H1 (cell line): ENCODE measurements around the gene CNTN6. TPM values are rescaled to one million over a fixed set of nuclear protein-coding genes. Genes with fewer than 3 reads are reported as not detected.

Source experiments
- CTCF ChIA-PET: fragments of 300-600 bp; sonication (Branson Sonifier 250); formaldehyde crosslinking; loops from one replicate; lab custom pipeline; 2021; ENCODE audit not compliant: partially characterized antibody; lab: Charles Lee
- POLR2A ChIA-PET: fragments of 300-600 bp; sonication (Branson Sonifier 250); formaldehyde crosslinking; loops from one replicate; lab custom pipeline; 2021; ENCODE audit warnings: inconsistent platforms; ENCODE audit not compliant: partially characterized antibody; lab: Charles Lee
- DNase-seq, 2 experiments: peaks; one replicate each; pipeline versions ENCODE4 v3.0.0 to v3.0.0-alpha.2; 2010 to 2022; ENCODE audit warnings: low spot score in 2 of 2, low read depth in 1 of 2, mixed read lengths in 1 of 2
- FAIRE-seq: peaks from 2 replicates; lab custom pipeline; 2011; peaks lifted over from hg19 to GRCh38; lab: Jason Lieb, UNC
- H2AFZ ChIP-seq: 2 replicates; pipeline ENCODE4 v1.8.1; 2012; ENCODE audit warnings: low read length, inconsistent platforms
- H2AK5ac ChIP-seq: 2 replicates; pipeline ENCODE4 v1.6.1; 2013; ENCODE audit warnings: low read depth, low read length
- H2BK120ac ChIP-seq: replicated peaks from 2 replicates; pipeline ENCODE3; 2013; ENCODE audit warnings: low read depth, low read length, inconsistent platforms
- H2BK12ac ChIP-seq: 2 replicates; pipeline ENCODE4 v1.6.1; 2013; ENCODE audit warnings: low read depth, low read length
- H2BK15ac ChIP-seq: 2 replicates; pipeline ENCODE4 v1.6.1; 2013; ENCODE audit warnings: low read length
- H2BK20ac ChIP-seq: 2 replicates; pipeline ENCODE4 v1.6.1; 2013; ENCODE audit warnings: low read length
- H2BK5ac ChIP-seq: 2 replicates; pipeline ENCODE4 v1.6.1; 2013; ENCODE audit warnings: low read depth, low read length
- H3K14ac ChIP-seq: 2 replicates; pipeline ENCODE4 v1.6.1; 2013; ENCODE audit warnings: inconsistent platforms; ENCODE audit not compliant: insufficient read length
- H3K18ac ChIP-seq: 2 replicates; pipeline ENCODE4 v1.6.1; 2013; ENCODE audit warnings: low read length; ENCODE audit errors: extremely low read depth
- H3K23ac ChIP-seq: 2 replicates; pipeline ENCODE4 v1.6.1; 2013; ENCODE audit warnings: inconsistent platforms; ENCODE audit not compliant: insufficient read length
- H3K23me2 ChIP-seq: 2 replicates; pipeline ENCODE4 v1.6.1; 2013; ENCODE audit warnings: low read depth, low read length
- H3K27ac ChIP-seq: 2 replicates; pipeline ENCODE4 v1.6.1; 2011; ENCODE audit warnings: low read depth, low read length, inconsistent platforms
- H3K27me3 ChIP-seq, 4 experiments: replicated peaks in 1 of 4; 1 replicate in 1 of 4; 2 replicates in 3 of 4; pipeline versions ENCODE4 v1.6.1 to v1.8.1; 2011 to 2013; ENCODE audit warnings: low read length in 3 of 4, mild to moderate bottlenecking in 3 of 4, inconsistent platforms in 2 of 4, mixed read lengths in 2 of 4, moderate library complexity in 1 of 4; ENCODE audit not compliant: control insufficient read depth in 3 of 4, insufficient read depth in 3 of 4; ENCODE audit errors: extremely low read depth in 1 of 4
- H3K36me3 ChIP-seq, 4 experiments: 2 replicates each; pipeline versions ENCODE4 v1.6.1 to v1.8.1; 2011 to 2013; ENCODE audit warnings: mild to moderate bottlenecking in 4 of 4, low read length in 3 of 4, moderate library complexity in 2 of 4, control low read depth in 1 of 4, inconsistent platforms in 1 of 4; ENCODE audit not compliant: insufficient read depth in 4 of 4, control insufficient read depth in 2 of 4
- H3K4ac ChIP-seq: replicated peaks from 2 replicates; pipeline ENCODE3; 2013; ENCODE audit warnings: low read length, low read depth, mixed read lengths, inconsistent platforms; ENCODE audit not compliant: insufficient read length
- H3K4me1 ChIP-seq, 4 experiments: replicated peaks in 1 of 4; 1 replicate in 1 of 4; 2 replicates in 3 of 4; pipeline versions ENCODE4 v1.6.1 to v1.8.1; 2011 to 2013; ENCODE audit warnings: low read length in 3 of 4, inconsistent platforms in 2 of 4, mixed read lengths in 1 of 4; ENCODE audit not compliant: insufficient read depth in 4 of 4, control insufficient read depth in 3 of 4
- H3K4me2 ChIP-seq, 2 experiments: 2 replicates each; pipeline versions ENCODE4 v1.6.1 to v1.8.1; 2011 to 2013; ENCODE audit warnings: low read depth in 2 of 2, low read length in 2 of 2, control low read depth in 1 of 2, inconsistent platforms in 1 of 2, mild to moderate bottlenecking in 1 of 2; ENCODE audit not compliant: insufficient read depth in 1 of 2
- H3K4me3 ChIP-seq, 4 experiments: fragments of 200-600, 300-600 bp in 1 of 4; sonication (generic), shearing (Covaris generic), sonication (Bioruptor Twin) in 1 of 4; 2 replicates each; pipeline versions ENCODE4 v1.5.1 to v1.8.1; 2011 to 2016; ENCODE audit warnings: low read length in 4 of 4, low read depth in 3 of 4, control low read depth in 2 of 4, inconsistent platforms in 2 of 4, mild to moderate bottlenecking in 2 of 4, mixed read lengths in 1 of 4, moderate library complexity in 1 of 4; ENCODE audit not compliant: insufficient read depth in 2 of 4; ENCODE audit errors: extremely low read depth in 1 of 4
- H3K56ac ChIP-seq: replicated peaks from 2 replicates; pipeline ENCODE3; 2013; ENCODE audit warnings: low read depth, mild to moderate bottlenecking, mixed read lengths, low read length, inconsistent platforms; ENCODE audit not compliant: insufficient read length
- H3K79me1 ChIP-seq: 2 replicates; pipeline ENCODE4 v1.6.1; 2013; ENCODE audit warnings: low read depth, low read length, control low read depth
- H3K79me2 ChIP-seq, 2 experiments: 2 replicates each; pipeline versions ENCODE4 v1.6.1 to v1.8.1; 2012 to 2013; ENCODE audit warnings: low read length in 2 of 2, mild to moderate bottlenecking in 2 of 2, inconsistent platforms in 1 of 2; ENCODE audit not compliant: insufficient read depth in 2 of 2, control insufficient read depth in 1 of 2
- H3K9ac ChIP-seq, 4 experiments: replicated peaks in 1 of 4; 1 replicate in 1 of 4; 2 replicates in 3 of 4; pipeline versions ENCODE4 v1.6.1 to v1.8.1; 2011 to 2013; ENCODE audit warnings: low read depth in 3 of 4, low read length in 3 of 4, control low read depth in 2 of 4, mild to moderate bottlenecking in 2 of 4, moderate library complexity in 2 of 4, inconsistent platforms in 1 of 4; ENCODE audit errors: extremely low read depth in 1 of 4
- H3K9me3 ChIP-seq, 2 experiments: 2 replicates each; pipeline versions ENCODE4 v1.6.1 to v1.8.1; 2012 to 2013; ENCODE audit warnings: mild to moderate bottlenecking in 2 of 2, moderate library complexity in 2 of 2, control low read depth in 1 of 2, inconsistent platforms in 1 of 2, low read depth in 1 of 2, low read length in 1 of 2, mixed read lengths in 1 of 2; ENCODE audit not compliant: insufficient read depth in 2 of 2
- H4K20me1 ChIP-seq, 2 experiments: replicated peaks in 1 of 2; 2 replicates each; pipeline versions ENCODE3 to v1.8.1; 2011 to 2013; ENCODE audit warnings: inconsistent platforms in 2 of 2, low read length in 2 of 2, mild to moderate bottlenecking in 1 of 2; ENCODE audit not compliant: insufficient read depth in 2 of 2, control insufficient read depth in 1 of 2
- H4K5ac ChIP-seq: 2 replicates; pipeline ENCODE4 v1.6.1; 2013; ENCODE audit warnings: low read length, low read depth, mixed read lengths, inconsistent platforms; ENCODE audit not compliant: insufficient read length
- H4K8ac ChIP-seq: 2 replicates; pipeline ENCODE4 v1.8.0; 2013; ENCODE audit warnings: mild to moderate bottlenecking, moderate library complexity, low read length, inconsistent platforms; ENCODE audit not compliant: insufficient read depth; ENCODE audit errors: extremely low read depth
- H4K91ac ChIP-seq: replicated peaks from 2 replicates; pipeline ENCODE3; 2013; ENCODE audit warnings: low read length, mixed read lengths, inconsistent platforms; ENCODE audit not compliant: insufficient read length
- GABPA ChIP-seq: IDR thresholded peaks from 2 replicates; pipeline ENCODE4 v1.6.1; 2011; ENCODE audit warnings: mild to moderate bottlenecking, low read length, moderate library complexity, borderline replicate concordance; ENCODE audit not compliant: insufficient read depth
- WGBS, 2 experiments: shearing (Covaris generic) in 1 of 2; methylation state at CpG; one replicate each; pipeline versions ENCODE4 v1.1.6 to v1.1.7; 2013 to 2015; ENCODE audit warnings: low lambda C conversion rate in 2 of 2, mixed read lengths in 2 of 2, inconsistent platforms in 1 of 2, low coverage in 1 of 2, missing lambda C conversion rate in 1 of 2; ENCODE audit not compliant: insufficient replicate concordance in 2 of 2, insufficient coverage in 1 of 2, insufficient read length in 1 of 2; ENCODE audit errors: extremely low coverage in 1 of 2, missing lambda C conversion rate in 1 of 2; 5-methylcytosine and 5-hydroxymethylcytosine counted together
- long read RNA-seq, 2 experiments: library from RNA in 1 of 2; library from capped mRNA in 1 of 2; stranded (forward); transcript quantifications; one replicate each; pipeline ENCODE4 v2.0.0, GENCODE V29; 2021; ENCODE audit warnings: inconsistent platforms in 1 of 2
- polyA minus RNA-seq, 3 experiments: library from RNA; depleted of rRNA, polyadenylated mRNA; stranded (reverse); fragments of >200 nt; gene quantifications; 1 replicate in 2 of 3; 2 replicates in 1 of 3; pipeline ENCODE4 v1.2.3, GENCODE V29; 2011
- polyA plus RNA-seq, 7 experiments: library from polyadenylated mRNA; depleted of rRNA in 3 of 7; stranded (reverse) in 5 of 7; unstranded in 2 of 7; fragments of >200 nt in 5 of 7; fragments of 200-250 nt in 2 of 7; gene quantifications; 1 replicate in 5 of 7; 2 replicates in 1 of 7; 4 replicates in 1 of 7; pipeline versions ENCODE4 v1.2.1 to v1.2.3, GENCODE V29; 2011 to 2013; ENCODE audit warnings: missing spikeins in 2 of 7, mixed read lengths in 2 of 7
- total RNA-seq: library from RNA; stranded (reverse); fragmentation: NEBNext Ultra II Directional; extraction: Animal tissue kit (Norgen Biotek cat#: 25700); gene quantifications from 2 replicates; pipeline ENCODE4 v1.2.1, GENCODE V29; 2021

CNTN6 gene
- total RNA-seq (not detected in 2 replicates), polyA plus RNA-seq (2011; rRNA removed) (not detected in 2 replicates), polyA minus RNA-seq (2011; rRNA and poly(A)+ RNA removed) (not detected in 2 replicates)
- polyA plus RNA-seq (2011; cell fraction: cytosol; rRNA removed) = not detected
- polyA plus RNA-seq (2011; cell fraction: nucleus; rRNA removed) = not detected
- not detected in 4 replicates for polyA plus RNA-seq (2012, experiment 1 of 2)
- polyA plus RNA-seq (2012, experiment 2 of 2) = not detected
- polyA plus RNA-seq (2013, experiment 1 of 2) = not detected
- 0.02 TPM for polyA plus RNA-seq (2013, experiment 2 of 2)
- polyA minus RNA-seq (2011; cell fraction: cytosol; rRNA and poly(A)+ RNA removed) = not detected
- polyA minus RNA-seq (2011; cell fraction: nucleus; rRNA and poly(A)+ RNA removed) = not detected
- long read RNA-seq, experiment 1 = 0 reads
- long read RNA-seq, experiment 2 = 0 reads

- no peak within 1 kb of the TSS for H2AK5ac ChIP-seq
- H4K20me1 ChIP-seq = no peaks in the 10 kb centered on the region
- H3K14ac ChIP-seq = no peak within 1 kb of the TSS
- no peaks in the 10 kb centered on the region for H3K9me3 ChIP-seq
- no peak within 1 kb of the TSS for H4K5ac ChIP-seq
- no peaks in the 10 kb centered on the region for H3K27me3 ChIP-seq
- no peak within 1 kb of the TSS for H4K91ac ChIP-seq
- H2BK12ac ChIP-seq = no peak within 1 kb of the TSS
- peak within 1 kb of the TSS; percentile 42; the same call in 1 of the 2 replicates for H2AFZ ChIP-seq
- no peaks in the 10 kb centered on the region for H3K23me2 ChIP-seq
- H3K36me3 ChIP-seq = no peaks in the 10 kb centered on the region
- TF ChIP-seq GABPA = no peak
- no peak within 1 kb of the TSS for H3K56ac ChIP-seq
- H3K18ac ChIP-seq = no peak within 1 kb of the TSS
- peaks cover 0 to 5% (median 2%) of the 10 kb centered on the region in 4 experiments; a peak in 3 of 7 replicates for H3K4me1 ChIP-seq
- FAIRE-seq (no peak), DNase-seq (no peak)
- H2BK20ac ChIP-seq = no peak within 1 kb of the TSS
- H3K4me2 ChIP-seq = no peak within 1 kb of the TSS
- no peaks in the 10 kb centered on the region for H3K79me1 ChIP-seq
- no peak within 1 kb of the TSS for H3K27ac ChIP-seq
- WGBS, 2 experiments = 76% methylated on average over 7 of the region's 7 CpGs; no CpG with 5 or more reads in 1 of the 2 experiments
- H3K79me2 ChIP-seq = no peaks in the 10 kb centered on the region
- no peak within 1 kb of the TSS for H3K4ac ChIP-seq
- CTCF ChIA-PET = interaction anchor here (0.6 to 1.9 kb wide), 9 partner anchors 9 to 803 kb away, joined by 3 to 6 read pairs (median 3); no protein-coding TSS in a partner anchor
- H2BK15ac ChIP-seq = no peak within 1 kb of the TSS
- H2BK5ac ChIP-seq = no peak within 1 kb of the TSS
- POLR2A ChIA-PET = no interaction called here
- H3K4me3 ChIP-seq = no peak within 1 kb of the TSS
- no peak within 1 kb of the TSS for H3K9ac ChIP-seq
- no peak within 1 kb of the TSS for H3K23ac ChIP-seq
- H2BK120ac ChIP-seq = no peak within 1 kb of the TSS
- no peak within 1 kb of the TSS for H4K8ac ChIP-seq
These were observed at the start of gene CNTN6 for GRCh38 chr3:1092771-1093170. Gene CNTN6, plus strand, starts transcription at chr3:1093024. Its CDS starts 54,985 bp downstream, at chr3:1148009.
